Measurements from ENCODE around the gene ZNF77.
A peak's percentile ranks its signal among the peaks of the same experiment; 100 is the strongest.
"Not testable (repeated sequence)": the region's sequence is repeated elsewhere in the genome, so short reads cannot be mapped to it uniquely, and the experiment has no call there.

Gene ZNF77

GRCh38 chr19:2906631-2907195 is 38.1 kb downstream of the ZNF77 start:
- DNase-seq: no peak

- DNase-seq: no peak
These were observed 38.8 kb downstream of the ZNF77 start for GRCh38 chr19:2905918-2906519.

- not testable (repeated sequence) for DNase-seq
These were observed 41.4 kb downstream of the ZNF77 start for GRCh38 chr19:2903326-2903725.

GRCh38 chr19:2902590-2903218 is 42.1 kb downstream of the ZNF77 start:
- DNase-seq: no peak

- peak; percentile 92 for DNase-seq
These were observed 44.2 kb downstream of the ZNF77 start, which contains the start of gene ZNF57 for GRCh38 chr19:2900296-2901252. ZNF57 (plus strand) TSS chr19:2900928; CDS start chr19:2901046, 118 bp downstream.

GRCh38 chr19:2896694-2897093 is 48.1 kb downstream of the ZNF77 start:
- no peak for DNase-seq

- DNase-seq: not testable (repeated sequence)
These were observed 54.2 kb downstream of the ZNF77 start for GRCh38 chr19:2890531-2890930.

- peak; percentile 73 for DNase-seq
These were observed 56.0 kb downstream of the ZNF77 start for GRCh38 chr19:2888731-2889224.

- DNase-seq: peak; percentile 59
These were observed 57.3 kb downstream of the ZNF77 start for GRCh38 chr19:2887391-2887914.

GRCh38 chr19:2885736-2886135 is 59.0 kb downstream of the ZNF77 start:
- no peak for DNase-seq

GRCh38 chr19:2883686-2884439 is 60.9 kb downstream of the ZNF77 start:
- DNase-seq: no peak

Measured in NCI-H526 treated with DMSO at 0.1 percent for 48 hours (cell line).